Thyroid gland (tissue), 4 donors: ENCODE results near the gene ZNF621. TPM values are rescaled to one million over a fixed set of nuclear protein-coding genes. Genes with fewer than 3 reads are reported as not detected.

Experiments used
- DNase-seq, 2 donors: peaks; one replicate each; pipeline ENCODE4 v3.0.0-alpha.2; 2019
- H3K27ac ChIP-seq, 3 donors: fragments of 200-600 bp; sonication (generic); 1 replicate in 2 of 3; 2 replicates in 1 of 3; pipeline ENCODE4 v1.5.1; 2016 to 2019; ENCODE audit warnings: mild to moderate bottlenecking in 1 of 3, moderate library complexity in 1 of 3
- H3K27me3 ChIP-seq: fragments of 200-600 bp; sonication (generic); one replicate; pipeline ENCODE4 v1.5.1; 2019
- H3K36me3 ChIP-seq, 2 donors: fragments of 200-600 bp; sonication (generic); one replicate each; pipeline ENCODE4 v1.5.1; 2016 to 2019
- H3K4me1 ChIP-seq, 2 donors: fragments of 200-600 bp; sonication (generic); one replicate each; pipeline ENCODE4 v1.5.1; 2017 to 2019
- H3K4me3 ChIP-seq, 3 donors: fragments of 200-600 bp; sonication (generic); replicated peaks in 1 of 3; 1 replicate in 2 of 3; 2 replicates in 1 of 3; pipeline ENCODE4 v1.5.1; 2016; ENCODE audit warnings: mild to moderate bottlenecking in 1 of 3
- H3K9me3 ChIP-seq: fragments of 200-600 bp; sonication (generic); one replicate; pipeline ENCODE4 v1.5.1; 2017
- CTCF ChIP-seq, 6 experiments: fragments of 200-600 bp in 3 of 6; fragments of 450-650 bp in 3 of 6; sonication (generic) in 3 of 6; IDR thresholded peaks; one replicate each; pipeline ENCODE4 v1.5.1; 2016 to 2019; ENCODE audit warnings: antibody characterized with exemption in 6 of 6, mild to moderate bottlenecking in 2 of 6, inconsistent platforms in 1 of 6, moderate library complexity in 1 of 6
- POLR2A ChIP-seq, 2 donors: fragments of 450-650 bp; IDR thresholded peaks; one replicate each; pipeline ENCODE4 v1.6.1; 2017; ENCODE audit warnings: antibody characterized with exemption in 2 of 2, mild to moderate bottlenecking in 2 of 2, moderate library complexity in 1 of 2
- WGBS, 2 donors: methylation state at CpG; one replicate each; pipeline ENCODE4 v1.1.5; 2017; 5-methylcytosine and 5-hydroxymethylcytosine counted together
- intact Hi-C: fragments of 100-400 bp; cut with DNase I; formaldehyde crosslinking; loops from one replicate; pipeline ENCODE4 v1.15.1; 2023
- total RNA-seq, 4 donors: library from RNA; depleted of rRNA; stranded (reverse); fragments of >200 nt; gene quantifications; one replicate each; pipeline ENCODE4 v1.2.3, GENCODE V29; 2016

The ZNF621 gene
- total RNA-seq, 4 donors from 2014 or later = 15.8 to 28.1 (median 23.4) TPM

GRCh38 chr3:40490916-40491315, 33.8 kb upstream of the ZNF621 start:
- TF ChIP-seq POLR2A (IDR thresholded peaks at IDR 0.05) (no peak), CTCF (IDR thresholded peaks at IDR 0.05) (no peak)
- Histone ChIP-seq H3K27ac (no peak overlapping the region), H3K4me3 (no peak overlapping the region), H3K9me3 (no peaks in the 10 kb centered on the region), H3K27me3 (no peaks in the 10 kb centered on the region), H3K4me1 (no peaks in the 10 kb centered on the region), H3K36me3 (peaks cover 16 to 17% of the 10 kb centered on the region in 2 donors)
- 93 to 97% methylated on average over 5 of the region's 5 CpGs for WGBS, 2 donors
- intact Hi-C loops = no loop called here
- no peak for DNase-seq

- Histone ChIP-seq H3K27me3 (no peaks in the 10 kb centered on the region), H3K36me3 (no peaks in the 10 kb centered on the region), H3K9me3 (no peaks in the 10 kb centered on the region), H3K4me3 (no peak overlapping the region), H3K4me1 (no peaks in the 10 kb centered on the region), H3K27ac (no peak overlapping the region)
- intact Hi-C loops = no loop called here
- 48 to 54% methylated on average over 2 of the region's 2 CpGs for WGBS, 2 donors
- TF ChIP-seq POLR2A (IDR thresholded peaks at IDR 0.05) (no peak), CTCF (IDR thresholded peaks at IDR 0.05) (no peak)
- DNase-seq = no peak
These were observed 30.1 kb upstream of the ZNF621 start for GRCh38 chr3:40494698-40495097.

- TF ChIP-seq CTCF (IDR thresholded peaks at IDR 0.05) (no peak), POLR2A (IDR thresholded peaks at IDR 0.05) (no peak)
- H3K27ac ChIP-seq = no peak overlapping the region
- no peaks in the 10 kb centered on the region for H3K27me3 ChIP-seq
These were observed 27.5 kb upstream of the ZNF621 start for GRCh38 chr3:40497288-40497687.

GRCh38 chr3:40499952-40500351, 24.8 kb upstream of the ZNF621 start:
- Histone ChIP-seq H3K27ac (no peak overlapping the region), H3K9me3 (no peaks in the 10 kb centered on the region), H3K27me3 (no peaks in the 10 kb centered on the region), H3K4me1 (peaks cover 1 to 3% of the 10 kb centered on the region in 2 donors), H3K36me3 (no peaks in the 10 kb centered on the region), H3K4me3 (no peak overlapping the region)
- no peak for TF ChIP-seq CTCF (IDR thresholded peaks at IDR 0.05)
- TF ChIP-seq POLR2A (IDR thresholded peaks at IDR 0.05) = no peak
- DNase-seq = no peak
- 88 to 100% methylated on average over 1 of the region's 1 CpG for WGBS, 2 donors
- intact Hi-C loops = no loop called here

More at GRCh38 chr3:40497288-40497687, 27.5 kb upstream of the ZNF621 start:
- Histone ChIP-seq H3K9me3 (no peaks in the 10 kb centered on the region), H3K36me3 (no peaks in the 10 kb centered on the region), H3K4me1 (no peaks in the 10 kb centered on the region), H3K4me3 (no peak overlapping the region)
- WGBS, 2 donors = 96 to 100% methylated on average over 2 of the region's 2 CpGs
- no peak for DNase-seq
- intact Hi-C loops = no loop called here

- Histone ChIP-seq H3K27me3 (no peaks in the 10 kb centered on the region), H3K36me3 (no peaks in the 10 kb centered on the region), H3K4me1 (peaks cover 9 to 11% of the 10 kb centered on the region in 2 donors), H3K27ac (no peak overlapping the region), H3K9me3 (no peaks in the 10 kb centered on the region), H3K4me3 (no peak overlapping the region)
- WGBS, 2 donors = 93 to 97% methylated on average over 2 of the region's 2 CpGs
- no peak for DNase-seq
- TF ChIP-seq CTCF (IDR thresholded peaks at IDR 0.05) (no peak), POLR2A (IDR thresholded peaks at IDR 0.05) (no peak)
- intact Hi-C loops = no loop called here
These were observed 22.7 kb upstream of the ZNF621 start for GRCh38 chr3:40502034-40502433.
